ENCODE data around the gene ATF4.

Gene ATF4

GRCh38 chr22:39568278-39568981 is 48.1 kb downstream of the ATF4 start:
- no peak for DNase-seq (ENCODE audit: low read depth in 1 of 2, low spot score in 1 of 2)
- Histone ChIP-seq H3K27ac (replicated peaks) (no peak overlapping the region), H3K27me3 (ENCODE audit: insufficient read depth, poor library complexity, severe bottlenecking) (no peaks in the 10 kb centered on the region), H3K4me3 (replicated peaks; ENCODE audit: insufficient read depth, low read length) (no peak overlapping the region)
- no peak for TF ChIP-seq CTCF (IDR thresholded peaks at IDR 0.05; ENCODE audit: insufficient read depth, low read length)
- TF ChIP-seq SPI1 (IDR thresholded peaks at IDR 0.05; ENCODE audit: borderline replicate concordance, low read depth): no peak
- no peak for TF ChIP-seq GABPA (IDR thresholded peaks at IDR 0.05; ENCODE audit: low read depth)
- TF ChIP-seq POLR2AphosphoS5 (IDR thresholded peaks at IDR 0.05; ENCODE audit: low read depth): no peak
- TF ChIP-seq REST (IDR thresholded peaks at IDR 0.05; ENCODE audit: insufficient replicate concordance, low read depth): no peak

GRCh38 chr22:39569066-39569465 is 48.7 kb downstream of the ATF4 start:
- Histone ChIP-seq H3K4me3 (replicated peaks; ENCODE audit: insufficient read depth, low read length) (no peak overlapping the region), H3K27ac (replicated peaks) (no peak overlapping the region), H3K27me3 (ENCODE audit: insufficient read depth, poor library complexity, severe bottlenecking) (no peaks in the 10 kb centered on the region)
- DNase-seq (ENCODE audit: low read depth in 1 of 2, low spot score in 1 of 2): no peak
- TF ChIP-seq REST (IDR thresholded peaks at IDR 0.05; ENCODE audit: insufficient replicate concordance, low read depth): no peak
- no peak for TF ChIP-seq GABPA (IDR thresholded peaks at IDR 0.05; ENCODE audit: low read depth)
- no peak for TF ChIP-seq CTCF (IDR thresholded peaks at IDR 0.05; ENCODE audit: insufficient read depth, low read length)
- no peak for TF ChIP-seq SPI1 (IDR thresholded peaks at IDR 0.05; ENCODE audit: borderline replicate concordance, low read depth)
- TF ChIP-seq POLR2AphosphoS5 (IDR thresholded peaks at IDR 0.05; ENCODE audit: low read depth): no peak

- DNase-seq (ENCODE audit: low read depth in 1 of 2, low spot score in 1 of 2): no peak
- no peak overlapping the region for H3K4me3 ChIP-seq (replicated peaks; ENCODE audit: insufficient read depth, low read length)
- H3K27ac ChIP-seq (replicated peaks): no peak overlapping the region
- no peaks in the 10 kb centered on the region for H3K27me3 ChIP-seq (ENCODE audit: insufficient read depth, poor library complexity, severe bottlenecking)
- TF ChIP-seq SPI1 (IDR thresholded peaks at IDR 0.05; ENCODE audit: borderline replicate concordance, low read depth) (no peak), CTCF (IDR thresholded peaks at IDR 0.05; ENCODE audit: insufficient read depth, low read length) (no peak), GABPA (IDR thresholded peaks at IDR 0.05; ENCODE audit: low read depth) (no peak), POLR2AphosphoS5 (IDR thresholded peaks at IDR 0.05; ENCODE audit: low read depth) (no peak), REST (IDR thresholded peaks at IDR 0.05; ENCODE audit: insufficient replicate concordance, low read depth) (no peak)
Measured at GRCh38 chr22:39570226-39570625, 49.9 kb downstream of the ATF4 start.
